Measurements from ENCODE around the gene RASAL2. TPM values are rescaled to one million over a fixed set of nuclear protein-coding genes. Genes with fewer than 3 reads are reported as not detected.

RASAL2 gene
- total and polyA plus RNA-seq, 2 of the 13 experiments (the other 11 are each of a cell fraction or from before 2014, with no cell fraction given), result 5.4 to 5.9 TPM

GRCh38 chr1:178093951-178094738 is at the start of gene RASAL2 (continued):
- TF ChIP-seq PRDM10 (CRISPR knock-in tag; IDR thresholded peaks at IDR 0.05; ENCODE audit: low read depth) (no peak), ZNF160 (CRISPR knock-in tag; IDR thresholded peaks at IDR 0.05) (0 out of 2 replicates have a peak, but pooled peaks have one; percentile 39), MATR3 (CRISPR knock-in tag; IDR thresholded peaks at IDR 0.05) (no peak), ZNF264 (CRISPR knock-in tag; IDR thresholded peaks at IDR 0.05) (no peak), ZNF3 (CRISPR knock-in tag; IDR thresholded peaks at IDR 0.05) (no peak), KDM5A (IDR thresholded peaks at IDR 0.05; ENCODE audit: borderline replicate concordance, low read length) (0 out of 2 replicates have a peak, but pooled peaks have one; percentile 16), ZFP36L2 (CRISPR knock-in tag; IDR thresholded peaks at IDR 0.05) (no peak), SMAD1 (CRISPR knock-in tag; IDR thresholded peaks at IDR 0.05; ENCODE audit: borderline replicate concordance, low read depth) (no peak), ZNF180 (CRISPR knock-in tag; IDR thresholded peaks at IDR 0.05; ENCODE audit: borderline replicate concordance, low read depth) (no peak), BORCS8-MEF2B (CRISPR knock-in tag; IDR thresholded peaks at IDR 0.05) (0 out of 2 replicates have a peak, but pooled peaks have one; percentile 27), ZNF501 (CRISPR knock-in tag; IDR thresholded peaks at IDR 0.05) (no peak), ZNF629 (CRISPR knock-in tag; conservative IDR thresholded peaks at IDR 0.05) (no peak), ZFP36L1 (CRISPR knock-in tag; IDR thresholded peaks at IDR 0.05) (no peak), ZNF737 (CRISPR knock-in tag; IDR thresholded peaks at IDR 0.05; ENCODE audit: borderline replicate concordance) (0 out of 2 replicates have a peak, but pooled peaks have one; percentile 51), FOXJ3 (CRISPR knock-in tag; IDR thresholded peaks at IDR 0.05; ENCODE audit: borderline replicate concordance) (no peak), HOXD1 (CRISPR knock-in tag; IDR thresholded peaks at IDR 0.05) (no peak), ZNF510 (CRISPR knock-in tag; IDR thresholded peaks at IDR 0.05; ENCODE audit: low read depth) (no peak), ZBTB25 (CRISPR knock-in tag; IDR thresholded peaks at IDR 0.05) (0 out of 2 replicates have a peak, but pooled peaks have one; percentile 13), NFATC3 (CRISPR knock-in tag; IDR thresholded peaks at IDR 0.05) (no peak)
- TF ChIP-seq, protein P1, sequence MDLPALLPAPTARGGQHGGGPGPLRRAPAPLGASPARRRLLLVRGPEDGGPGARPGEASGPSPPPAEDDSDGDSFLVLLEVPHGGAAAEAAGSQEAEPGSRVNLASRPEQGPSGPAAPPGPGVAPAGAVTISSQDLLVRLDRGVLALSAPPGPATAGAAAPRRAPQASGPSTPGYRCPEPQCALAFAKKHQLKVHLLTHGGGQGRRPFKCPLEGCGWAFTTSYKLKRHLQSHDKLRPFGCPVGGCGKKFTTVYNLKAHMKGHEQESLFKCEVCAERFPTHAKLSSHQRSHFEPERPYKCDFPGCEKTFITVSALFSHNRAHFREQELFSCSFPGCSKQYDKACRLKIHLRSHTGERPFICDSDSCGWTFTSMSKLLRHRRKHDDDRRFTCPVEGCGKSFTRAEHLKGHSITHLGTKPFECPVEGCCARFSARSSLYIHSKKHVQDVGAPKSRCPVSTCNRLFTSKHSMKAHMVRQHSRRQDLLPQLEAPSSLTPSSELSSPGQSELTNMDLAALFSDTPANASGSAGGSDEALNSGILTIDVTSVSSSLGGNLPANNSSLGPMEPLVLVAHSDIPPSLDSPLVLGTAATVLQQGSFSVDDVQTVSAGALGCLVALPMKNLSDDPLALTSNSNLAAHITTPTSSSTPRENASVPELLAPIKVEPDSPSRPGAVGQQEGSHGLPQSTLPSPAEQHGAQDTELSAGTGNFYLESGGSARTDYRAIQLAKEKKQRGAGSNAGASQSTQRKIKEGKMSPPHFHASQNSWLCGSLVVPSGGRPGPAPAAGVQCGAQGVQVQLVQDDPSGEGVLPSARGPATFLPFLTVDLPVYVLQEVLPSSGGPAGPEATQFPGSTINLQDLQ (CRISPR knock-in tag; IDR thresholded peaks at IDR 0.05), result 0 out of 2 replicates have a peak, but pooled peaks have one; percentile 40
- TF ChIP-seq, protein P2, sequence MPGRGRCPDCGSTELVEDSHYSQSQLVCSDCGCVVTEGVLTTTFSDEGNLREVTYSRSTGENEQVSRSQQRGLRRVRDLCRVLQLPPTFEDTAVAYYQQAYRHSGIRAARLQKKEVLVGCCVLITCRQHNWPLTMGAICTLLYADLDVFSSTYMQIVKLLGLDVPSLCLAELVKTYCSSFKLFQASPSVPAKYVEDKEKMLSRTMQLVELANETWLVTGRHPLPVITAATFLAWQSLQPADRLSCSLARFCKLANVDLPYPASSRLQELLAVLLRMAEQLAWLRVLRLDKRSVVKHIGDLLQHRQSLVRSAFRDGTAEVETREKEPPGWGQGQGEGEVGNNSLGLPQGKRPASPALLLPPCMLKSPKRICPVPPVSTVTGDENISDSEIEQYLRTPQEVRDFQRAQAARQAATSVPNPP (CRISPR knock-in tag; IDR thresholded peaks at IDR 0.05), result peak; percentile 63; the same call in 1 of the 2 replicates

Data from HepG2 (cell line).